H1 (cell line): ENCODE data around the gene SUGP1. TPM values are rescaled to one million over a fixed set of nuclear protein-coding genes. Genes with fewer than 3 reads are reported as not detected.

Experiments used
- ATF2 ChIP-seq: IDR thresholded peaks from 2 replicates; pipeline ENCODE4 v1.6.1; 2012; ENCODE audit warnings: low read length, inconsistent platforms
- BRCA1 ChIP-seq: IDR thresholded peaks from 2 replicates; pipeline ENCODE4 v1.6.1; 2012; ENCODE audit warnings: low read depth, low read length, improper control_type of control experiment
- CTBP2 ChIP-seq: IDR thresholded peaks from 2 replicates; pipeline ENCODE4 v1.7.0; 2011; ENCODE audit warnings: borderline replicate concordance, mild to moderate bottlenecking, moderate library complexity, mixed read lengths, low read length; ENCODE audit not compliant: insufficient read depth, insufficient read length
- EP300 ChIP-seq, 2 experiments: IDR thresholded peaks; 1 replicate in 1 of 2; 2 replicates in 1 of 2; pipeline ENCODE4 v1.6.1; 2011 to 2012; ENCODE audit warnings: low read depth in 2 of 2, low read length in 2 of 2, mild to moderate bottlenecking in 2 of 2, borderline replicate concordance in 1 of 2, inconsistent platforms in 1 of 2, moderate library complexity in 1 of 2
- JUN ChIP-seq: IDR thresholded peaks from 2 replicates; pipeline ENCODE4 v1.6.1; 2011; ENCODE audit warnings: low read depth, mild to moderate bottlenecking, improper control_type of control experiment, low read length
- KDM4A ChIP-seq: IDR thresholded peaks from one replicate; pipeline ENCODE4 v1.7.1; 2012; ENCODE audit warnings: low read depth, mild to moderate bottlenecking, moderate library complexity, low read length, inconsistent platforms; ENCODE audit not compliant: severe bottlenecking
- KDM5A ChIP-seq: fragments of 200-600 bp; IDR thresholded peaks from 2 replicates; pipeline ENCODE4 v1.7.1; 2012; ENCODE audit warnings: mild to moderate bottlenecking, low read length, inconsistent platforms, mixed read lengths
- PHF8 ChIP-seq: fragments of 200-600 bp; sonication (generic); conservative IDR thresholded peaks from 2 replicates; pipeline ENCODE4 v1.7.1; 2012; ENCODE audit warnings: low read depth, mild to moderate bottlenecking, inconsistent platforms, low read length, moderate library complexity
- POLR2A ChIP-seq, 2 experiments: IDR thresholded peaks; 1 replicate in 1 of 2; 2 replicates in 1 of 2; pipeline ENCODE4 v1.6.1; 2011; ENCODE audit warnings: low read depth in 2 of 2, low read length in 2 of 2, mild to moderate bottlenecking in 2 of 2; ENCODE audit errors: control extremely low read depth in 1 of 2
- POLR2AphosphoS5 ChIP-seq: IDR thresholded peaks from 2 replicates; pipeline ENCODE4 v1.6.1; 2011; ENCODE audit warnings: low read depth, low read length
- RBBP5 ChIP-seq: IDR thresholded peaks from 2 replicates; pipeline ENCODE4 v1.7.1; 2012; ENCODE audit warnings: low read depth, mild to moderate bottlenecking, inconsistent platforms, low read length, moderate library complexity, borderline replicate concordance
- SP1 ChIP-seq: IDR thresholded peaks from 2 replicates; pipeline ENCODE4 v1.6.1; 2011; ENCODE audit warnings: low read depth, low read length
- SP2 ChIP-seq: IDR thresholded peaks from 2 replicates; pipeline ENCODE4 v1.6.1; 2012; ENCODE audit warnings: mild to moderate bottlenecking, low read length, inconsistent platforms
- SP4 ChIP-seq: IDR thresholded peaks from 2 replicates; pipeline ENCODE4 v1.6.1; 2012; ENCODE audit warnings: low read length, inconsistent platforms
- TAF1 ChIP-seq: IDR thresholded peaks from 2 replicates; pipeline ENCODE4 v1.6.1; 2011; ENCODE audit warnings: mild to moderate bottlenecking, low read depth, low read length
- TAF7 ChIP-seq: optimal IDR thresholded peaks from 2 replicates; pipeline ENCODE3; 2011; ENCODE audit warnings: low read depth, mild to moderate bottlenecking, inconsistent platforms, low read length, moderate library complexity, borderline replicate concordance
- TBP ChIP-seq: IDR thresholded peaks from 2 replicates; pipeline ENCODE4 v1.6.1; 2011; ENCODE audit warnings: low read depth, low read length, improper control_type of control experiment
- YY1 ChIP-seq: IDR thresholded peaks from 2 replicates; pipeline ENCODE4 v1.6.1; 2011; ENCODE audit warnings: low read depth, mild to moderate bottlenecking, low read length
- polyA plus RNA-seq, 7 experiments: library from polyadenylated mRNA; depleted of rRNA in 3 of 7; stranded (reverse) in 5 of 7; unstranded in 2 of 7; fragments of >200 nt in 5 of 7; fragments of 200-250 nt in 2 of 7; gene quantifications; 1 replicate in 5 of 7; 2 replicates in 1 of 7; 4 replicates in 1 of 7; pipeline versions ENCODE4 v1.2.1 to v1.2.3, GENCODE V29; 2011 to 2013; ENCODE audit warnings: missing spikeins in 2 of 7, mixed read lengths in 2 of 7
- total RNA-seq: library from RNA; stranded (reverse); fragmentation: NEBNext Ultra II Directional; extraction: Animal tissue kit (Norgen Biotek cat#: 25700); gene quantifications from 2 replicates; pipeline ENCODE4 v1.2.1, GENCODE V29; 2021

SUGP1 gene
- total and polyA plus RNA-seq, 2 of the 8 experiments (the other 6 are each of a cell fraction or from before 2014, with no cell fraction given) = 38.5 to 65.2 TPM

GRCh38 chr19:19320361-19321140 lies at the start of gene SUGP1, which contains the start of gene MAU2 (continued):
- 0 out of 3 replicates have a peak, but pooled peaks of 1 of the 2 experiments have one; percentile 37 for TF ChIP-seq EP300 (IDR thresholded peaks at IDR 0.05; ENCODE audit: borderline replicate concordance in 1 of 2, low read depth in 2 of 2, low read length in 2 of 2)
- peak; percentile 75 for TF ChIP-seq ATF2
- peak; percentile 22; the same call in 1 of the 2 replicates for TF ChIP-seq SP1
- TF ChIP-seq TAF7 = peak; percentile 81
- peak; percentile 45; the same call in 1 of the 2 replicates for TF ChIP-seq SP4
- no peak for TF ChIP-seq JUN
- peak; percentile 94 for TF ChIP-seq TAF1
- peak; percentile 34; the same call in 1 of the 2 replicates for TF ChIP-seq RBBP5
- TF ChIP-seq CTBP2 = no peak
- peak; percentile 94 for TF ChIP-seq PHF8
- peak; percentile 99 for TF ChIP-seq KDM4A
- TF ChIP-seq POLR2A (IDR thresholded peaks at IDR 0.05; ENCODE audit: control extremely low read depth in 1 of 2, low read depth in 2 of 2, low read length in 2 of 2) = peak; percentile 81 to 99
- no peak for TF ChIP-seq SP2
- TF ChIP-seq YY1 = peak; percentile 96
- peak; percentile 89 for TF ChIP-seq POLR2AphosphoS5
- TF ChIP-seq BRCA1 = peak; percentile 95
- peak; percentile 97 for TF ChIP-seq TBP
- TF ChIP-seq KDM5A = peak; percentile 83
